ENCODE results near the gene HCRTR1. TPM values are rescaled to one million over a fixed set of nuclear protein-coding genes. Genes with fewer than 3 reads are reported as not detected.

The HCRTR1 gene
- total RNA-seq, 1 experiment from 2014 or later = not detected

DNA sequence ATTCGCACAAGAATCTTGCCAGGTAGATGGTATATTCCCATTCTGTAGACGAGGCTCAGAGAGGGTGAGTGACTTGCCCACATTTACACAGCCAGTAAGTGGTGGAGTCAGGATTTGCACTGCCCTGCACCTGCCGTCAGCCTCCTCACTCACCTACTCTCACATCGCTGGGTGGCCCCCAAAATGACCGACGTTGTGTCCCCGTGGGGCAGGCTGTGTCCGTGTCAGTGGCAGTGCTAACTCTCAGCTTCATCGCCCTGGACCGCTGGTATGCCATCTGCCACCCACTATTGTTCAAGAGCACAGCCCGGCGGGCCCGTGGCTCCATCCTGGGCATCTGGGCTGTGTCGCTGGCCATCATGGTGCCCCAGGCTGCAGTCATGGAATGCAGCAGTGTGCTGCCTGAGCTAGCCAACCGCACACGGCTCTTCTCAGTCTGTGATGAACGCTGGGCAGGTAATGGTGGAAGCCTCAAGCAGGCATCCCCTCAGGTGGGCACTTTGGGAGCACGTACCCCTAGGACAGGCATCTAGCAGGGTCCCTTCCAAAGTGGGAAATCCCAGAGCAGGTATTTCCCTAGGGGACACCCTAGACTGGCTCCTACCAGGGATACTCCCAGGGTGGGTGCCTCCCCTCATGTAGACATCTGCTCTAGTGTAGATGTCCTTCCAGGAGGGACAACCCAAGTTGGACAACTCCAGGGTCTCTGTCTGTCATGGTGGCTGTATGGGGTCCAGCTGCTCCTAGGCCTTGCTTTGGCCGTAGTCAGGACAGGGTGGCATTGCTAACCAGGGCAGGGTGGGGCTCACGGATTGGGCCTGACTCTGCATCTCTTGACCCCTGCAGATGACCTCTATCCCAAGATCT is 3.4 kb downstream of the HCRTR1 start:
- DNase-seq (ENCODE audit: low read depth, low spot score) = no peak
- in situ Hi-C loops (cut with HindIII; ENCODE audit: low pct_unique_long_range_greater_than_20kb, low sequenced_read_pairs) = no loop called here

DNA sequence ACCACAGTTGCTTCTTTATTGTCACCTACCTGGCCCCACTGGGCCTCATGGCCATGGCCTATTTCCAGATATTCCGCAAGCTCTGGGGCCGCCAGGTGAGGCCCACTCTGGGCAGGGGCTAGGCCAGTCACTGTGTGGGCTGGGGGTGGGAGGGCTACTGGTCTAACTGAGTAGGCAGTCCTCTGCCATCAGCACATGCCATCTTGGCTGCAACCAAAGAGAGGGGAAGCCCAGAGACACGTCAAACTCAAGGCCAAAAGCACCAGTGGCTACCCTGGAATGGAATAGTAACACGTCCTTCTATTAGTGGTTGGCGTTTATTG is 4.0 kb downstream of the HCRTR1 start:
- DNase-seq (ENCODE audit: low read depth, low spot score) = no peak
- in situ Hi-C loops (cut with HindIII; ENCODE audit: low pct_unique_long_range_greater_than_20kb, low sequenced_read_pairs) = no loop called here

DNA sequence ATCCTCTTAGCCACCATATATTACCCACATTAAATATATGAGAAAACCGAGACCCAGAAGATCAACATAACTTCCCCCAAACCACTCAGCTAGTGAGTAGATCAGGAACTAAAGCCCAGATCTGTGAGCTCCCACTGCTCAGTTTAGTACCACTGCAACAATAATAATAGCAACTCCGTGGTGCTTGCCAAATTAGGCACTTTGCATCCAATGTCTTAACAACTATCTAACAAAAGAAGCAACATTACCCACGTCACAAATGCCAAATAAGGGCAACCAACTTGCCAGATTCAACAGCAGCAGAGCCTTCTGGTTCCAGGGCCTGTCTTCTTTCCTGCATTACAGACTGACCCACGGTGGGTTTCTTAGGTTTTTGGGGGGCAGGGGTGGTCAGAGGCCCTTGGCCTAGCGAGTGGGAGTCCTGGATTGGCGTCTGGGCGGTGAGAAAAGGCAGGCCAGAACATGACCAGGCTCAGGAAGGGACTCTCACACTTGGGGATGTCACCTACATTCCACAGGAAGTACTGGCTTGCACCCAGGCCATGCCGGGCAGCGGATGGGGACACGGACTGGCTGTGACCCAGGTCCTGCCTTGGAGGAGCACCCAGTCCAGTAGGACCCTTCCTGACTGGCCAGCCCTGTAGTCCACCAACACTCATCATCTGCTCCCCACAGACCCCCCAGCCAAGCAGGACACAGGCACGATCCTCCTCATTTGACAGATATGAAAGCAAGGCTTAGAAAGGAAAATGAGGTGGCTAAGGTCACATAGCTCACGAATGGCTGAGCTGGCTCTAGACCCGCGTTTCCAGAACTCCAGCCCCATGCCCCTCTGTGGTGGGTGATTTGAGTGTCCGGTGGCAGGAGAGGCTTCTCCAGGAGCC is 4.6 kb downstream of the HCRTR1 start:
- in situ Hi-C loops (cut with HindIII; ENCODE audit: low pct_unique_long_range_greater_than_20kb, low sequenced_read_pairs) = no loop called here
- DNase-seq (ENCODE audit: low read depth, low spot score) = no peak

DNA sequence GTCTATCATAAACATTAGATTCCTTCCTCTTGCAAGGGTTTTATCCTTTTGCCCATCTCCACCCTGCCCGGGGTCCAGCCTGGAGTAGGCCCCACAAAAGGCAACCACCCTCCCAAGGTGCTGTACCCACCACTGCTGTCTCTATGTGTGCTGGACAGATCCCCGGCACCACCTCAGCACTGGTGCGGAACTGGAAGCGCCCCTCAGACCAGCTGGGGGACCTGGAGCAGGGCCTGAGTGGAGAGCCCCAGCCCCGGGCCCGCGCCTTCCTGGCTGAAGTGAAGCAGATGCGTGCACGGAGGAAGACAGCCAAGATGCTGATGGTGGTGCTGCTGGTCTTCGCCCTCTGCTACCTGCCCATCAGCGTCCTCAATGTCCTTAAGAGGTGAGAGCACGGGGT is 5.9 kb downstream of the HCRTR1 start:
- in situ Hi-C loops (cut with HindIII; ENCODE audit: low pct_unique_long_range_greater_than_20kb, low sequenced_read_pairs) = no loop called here
- DNase-seq (ENCODE audit: low read depth, low spot score) = no peak

DNA sequence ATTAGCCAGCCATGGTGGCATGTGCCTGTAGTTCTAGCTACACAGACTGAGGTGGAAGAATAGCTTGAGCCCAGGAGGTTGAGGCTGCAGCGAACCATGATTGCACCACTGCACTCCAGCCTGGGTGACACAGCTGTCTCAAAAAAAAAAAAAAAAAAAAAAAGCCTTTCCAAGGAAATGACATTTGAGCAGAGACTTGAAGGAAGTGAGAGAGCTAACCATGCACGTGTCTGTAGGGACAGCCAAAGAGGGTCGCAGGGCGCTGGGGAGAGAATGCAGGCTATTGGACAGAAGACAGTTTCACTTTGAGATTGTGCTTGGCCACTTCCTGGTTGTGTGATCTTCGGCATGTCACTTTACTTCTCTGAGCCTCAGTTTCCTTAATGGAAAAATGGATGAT is 6.8 kb downstream of the HCRTR1 start:
- no peak for DNase-seq (ENCODE audit: low read depth, low spot score)
- in situ Hi-C loops (cut with HindIII; ENCODE audit: low pct_unique_long_range_greater_than_20kb, low sequenced_read_pairs) = no loop called here

DNA sequence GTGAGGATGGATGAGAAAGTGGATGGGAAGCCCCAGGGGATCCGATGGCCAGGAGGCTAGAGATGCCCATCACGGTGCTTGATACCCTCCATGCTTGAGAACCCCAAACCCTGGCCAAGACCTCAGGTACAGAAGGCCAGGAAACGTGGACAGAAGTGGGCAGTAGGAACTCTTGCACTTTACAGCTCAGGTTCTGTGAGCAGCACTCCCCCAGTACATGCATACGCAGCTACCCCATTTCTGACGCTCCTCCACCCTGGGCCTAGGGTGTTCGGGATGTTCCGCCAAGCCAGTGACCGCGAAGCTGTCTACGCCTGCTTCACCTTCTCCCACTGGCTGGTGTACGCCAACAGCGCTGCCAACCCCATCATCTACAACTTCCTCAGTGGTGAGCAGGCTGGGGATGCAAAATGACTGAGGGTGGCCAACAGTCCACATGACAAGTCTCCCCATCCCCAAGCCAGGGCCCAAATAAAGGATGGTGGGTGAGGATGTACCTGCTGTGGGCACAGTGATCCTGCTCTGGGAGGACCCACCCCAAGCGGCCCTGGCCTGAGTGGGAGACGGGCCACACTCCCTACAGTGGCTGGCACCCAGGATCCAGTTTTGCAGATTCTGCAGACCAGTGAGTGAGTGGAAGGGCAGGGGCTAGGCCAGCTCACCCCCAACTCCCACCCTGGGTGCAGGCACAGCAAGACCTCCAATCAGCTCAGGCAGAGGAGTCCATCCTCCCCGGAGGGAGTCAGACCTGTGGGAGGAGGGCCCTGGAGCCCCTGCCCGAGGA is 7.4 kb downstream of the HCRTR1 start:
- in situ Hi-C loops (cut with HindIII; ENCODE audit: low pct_unique_long_range_greater_than_20kb, low sequenced_read_pairs) = no loop called here
- DNase-seq (ENCODE audit: low read depth, low spot score) = no peak

DNA sequence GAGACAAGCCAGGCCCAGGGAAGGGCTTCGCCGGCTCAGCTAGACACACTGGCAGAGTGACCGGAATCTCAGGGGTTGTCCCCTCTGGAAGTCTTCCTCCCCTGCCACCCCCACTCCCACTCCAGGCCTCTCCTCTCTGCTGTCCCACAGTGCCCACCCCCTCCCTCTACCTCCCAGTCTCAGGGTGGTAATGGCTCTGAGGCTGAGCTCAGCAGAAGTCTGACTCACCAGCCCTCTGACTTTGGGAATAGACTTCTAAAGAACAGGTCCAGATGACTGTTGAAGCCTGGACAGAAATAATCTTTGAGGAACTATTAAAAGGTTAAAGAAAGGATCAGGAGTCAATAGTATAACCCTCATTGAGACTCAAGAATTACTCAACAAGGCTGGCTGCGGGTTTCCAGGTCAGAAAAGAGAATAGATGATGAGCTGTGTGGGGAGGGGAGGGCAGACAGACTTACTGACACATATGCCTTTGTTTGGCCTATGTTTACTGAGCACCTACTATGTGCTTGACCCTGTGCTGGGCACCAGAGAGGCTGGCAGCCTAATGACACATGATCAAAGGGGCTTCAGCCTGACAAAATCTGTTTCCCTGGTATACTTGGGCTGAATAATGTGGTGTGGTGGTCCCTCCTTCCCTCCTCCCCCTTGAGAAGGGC is 8.2 kb downstream of the HCRTR1 start:
- DNase-seq (ENCODE audit: low read depth, low spot score) = no peak
- in situ Hi-C loops (cut with HindIII; ENCODE audit: low pct_unique_long_range_greater_than_20kb, low sequenced_read_pairs) = no loop called here

DNA sequence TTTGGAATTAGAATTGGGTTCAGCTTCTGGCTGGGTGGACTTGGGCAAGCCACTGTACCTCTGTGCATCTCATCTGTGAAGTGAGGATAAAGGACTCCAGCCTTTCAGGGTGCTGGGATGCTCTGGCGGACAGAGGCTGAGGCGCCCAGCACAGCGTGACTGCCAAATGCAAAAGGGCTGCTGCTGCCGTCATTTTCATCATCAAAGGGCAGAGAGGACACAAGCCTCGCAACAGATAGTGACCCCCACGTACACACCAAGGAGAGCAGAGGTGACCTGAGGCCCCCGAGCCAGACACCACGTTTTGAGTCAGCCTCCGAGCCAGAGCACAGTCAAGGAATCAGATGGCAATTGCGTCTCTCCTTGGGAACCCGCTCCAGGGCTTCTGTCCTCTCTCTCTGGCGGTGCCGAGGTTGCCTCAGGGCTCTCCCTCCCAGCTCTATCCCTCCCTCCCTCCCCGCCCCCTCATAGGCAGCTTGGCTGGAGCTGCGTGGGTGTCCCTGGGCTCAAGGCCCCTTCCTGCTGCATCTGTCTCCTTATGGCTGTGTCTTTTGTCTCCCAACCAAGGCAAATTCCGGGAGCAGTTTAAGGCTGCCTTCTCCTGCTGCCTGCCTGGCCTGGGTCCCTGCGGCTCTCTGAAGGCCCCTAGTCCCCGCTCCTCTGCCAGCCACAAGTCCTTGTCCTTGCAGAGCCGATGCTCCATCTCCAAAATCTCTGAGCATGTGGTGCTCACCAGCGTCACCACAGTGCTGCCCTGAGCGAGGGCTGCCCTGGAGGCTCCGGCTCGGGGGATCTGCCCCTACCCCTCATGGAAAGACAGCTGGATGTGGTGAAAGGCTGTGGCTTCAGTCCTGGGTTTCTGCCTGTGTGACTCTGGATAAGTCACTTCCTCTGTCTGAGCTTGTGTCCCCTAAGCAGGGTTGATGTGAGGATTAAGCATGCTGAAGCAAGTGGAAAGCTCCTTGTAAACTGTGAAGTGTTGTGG is 9.0 kb downstream of the HCRTR1 start:
- DNase-seq (ENCODE audit: low read depth, low spot score) = no peak
- in situ Hi-C loops (cut with HindIII; ENCODE audit: low pct_unique_long_range_greater_than_20kb, low sequenced_read_pairs) = no loop called here

DNA sequence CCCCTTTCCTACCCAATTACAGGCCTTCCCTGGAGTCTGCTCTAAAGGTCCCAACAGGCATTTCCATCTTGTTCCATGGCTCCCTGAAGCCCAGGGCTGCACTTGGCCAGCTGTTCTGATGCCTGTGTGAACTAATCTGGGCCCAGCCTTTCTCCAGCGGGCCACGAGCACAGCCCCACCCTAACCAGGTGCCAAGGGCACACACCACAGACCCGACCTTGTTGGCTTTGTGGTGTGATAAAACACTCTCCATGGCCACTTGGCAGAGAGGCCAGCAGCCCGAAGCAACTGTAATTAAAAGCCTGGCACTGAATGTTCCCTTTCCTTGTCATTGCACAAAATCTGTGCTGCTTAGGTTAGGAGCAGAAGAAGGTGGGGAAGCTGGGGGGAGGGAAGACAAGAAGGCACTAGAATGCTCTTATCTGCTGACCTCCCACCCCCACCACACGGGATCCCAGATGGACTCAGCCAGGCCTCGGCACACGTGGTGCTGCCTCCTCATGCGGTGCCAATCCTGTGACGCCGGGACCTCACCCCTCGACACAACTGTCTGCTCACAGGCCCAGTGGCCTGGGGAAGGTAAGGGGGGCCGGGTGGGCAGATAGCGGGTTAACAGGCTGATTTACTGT is 9.9 kb downstream of the HCRTR1 start:
- in situ Hi-C loops (cut with HindIII; ENCODE audit: low pct_unique_long_range_greater_than_20kb, low sequenced_read_pairs) = no loop called here
- no peak for DNase-seq (ENCODE audit: low read depth, low spot score)

DNA sequence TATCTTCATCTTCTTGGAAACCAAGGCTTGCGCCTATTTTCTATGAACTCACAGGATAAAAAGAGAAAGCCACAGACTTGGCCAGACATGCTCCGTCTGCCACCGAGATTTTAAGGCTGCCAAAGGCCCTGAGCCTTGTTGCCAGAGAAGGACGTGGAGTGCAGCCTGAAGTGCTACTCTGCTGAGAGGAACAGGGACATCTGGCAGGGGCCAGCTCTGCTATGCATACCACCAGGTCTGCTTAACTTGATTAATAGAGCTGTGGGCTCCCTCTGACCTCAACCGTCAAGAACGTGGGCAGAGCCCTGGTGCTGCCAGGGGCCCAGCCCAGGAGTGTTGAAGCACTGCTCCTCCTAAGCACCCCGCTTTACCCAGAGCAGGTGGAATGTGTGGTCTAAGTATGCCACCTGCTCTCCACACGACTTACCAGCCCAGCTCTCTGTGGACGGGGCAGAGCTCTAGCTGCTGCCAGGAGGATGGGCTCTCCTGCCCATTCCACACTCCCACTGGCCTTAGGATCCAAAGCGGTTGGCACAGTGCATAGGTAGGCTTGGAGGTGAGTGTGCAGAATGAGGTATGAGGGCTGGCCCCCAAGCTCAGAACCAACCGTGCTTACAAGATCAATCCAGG is 10.6 kb downstream of the HCRTR1 start:
- in situ Hi-C loops (cut with HindIII; ENCODE audit: low pct_unique_long_range_greater_than_20kb, low sequenced_read_pairs) = no loop called here
- DNase-seq (ENCODE audit: low read depth, low spot score) = no peak

DNA sequence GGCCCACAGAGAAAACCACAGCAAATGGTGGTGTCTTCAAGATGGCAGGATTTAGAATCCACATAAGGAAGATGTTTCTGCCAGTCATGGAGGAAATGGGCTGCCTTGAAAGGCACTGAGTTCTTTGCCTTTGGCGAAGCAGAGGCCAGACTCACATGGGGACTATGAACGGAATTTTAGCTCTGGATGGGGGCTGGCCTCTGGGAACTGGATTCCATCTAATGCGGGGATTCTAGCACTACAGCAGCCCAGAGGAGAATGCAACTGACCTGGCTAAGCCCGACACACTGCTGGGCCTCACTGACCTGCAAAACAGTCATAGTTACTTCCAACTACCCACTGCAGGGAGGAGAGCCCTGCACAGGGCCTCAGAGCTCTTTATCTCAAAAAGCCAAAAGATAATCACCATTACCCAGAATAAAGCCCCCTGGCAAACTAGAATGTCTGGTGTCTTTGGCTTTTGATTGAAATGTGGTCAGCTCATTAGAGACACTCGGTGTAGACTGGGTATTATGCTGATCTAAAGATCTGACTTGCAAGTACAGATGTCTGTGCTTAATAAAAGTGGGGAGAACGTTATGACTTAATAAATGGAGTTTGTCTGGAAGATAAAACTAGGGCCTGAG is 11.6 kb downstream of the HCRTR1 start:
- DNase-seq (ENCODE audit: low read depth, low spot score) = no peak

DNA sequence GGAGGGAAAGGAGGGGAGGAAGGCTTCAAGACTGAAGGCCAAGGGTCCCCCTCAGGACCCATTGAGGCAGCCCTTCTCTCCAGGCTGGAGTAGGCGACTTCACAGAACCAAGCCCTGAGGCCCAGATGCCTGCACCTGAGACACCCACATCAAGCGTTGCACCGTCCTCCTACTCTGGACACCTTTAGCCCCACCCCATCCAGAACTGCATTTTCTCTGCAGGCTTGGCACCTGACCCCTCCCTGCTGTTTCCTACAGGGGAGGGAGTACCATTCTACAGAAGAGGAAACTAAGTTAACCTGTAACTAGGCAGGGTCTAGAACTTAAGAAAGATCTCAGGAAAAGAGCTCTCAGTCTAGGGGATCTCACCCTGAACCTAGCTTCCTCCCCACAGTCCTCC is 15.2 kb downstream of the HCRTR1 start:
- in situ Hi-C loops (cut with HindIII; ENCODE audit: low pct_unique_long_range_greater_than_20kb, low sequenced_read_pairs) = no loop called here
- no peak for DNase-seq (ENCODE audit: low read depth, low spot score)

More for the DNA sequence above, 11.6 kb downstream of the HCRTR1 start:
- in situ Hi-C loops (cut with HindIII; ENCODE audit: low pct_unique_long_range_greater_than_20kb, low sequenced_read_pairs) = no loop called here

DNA sequence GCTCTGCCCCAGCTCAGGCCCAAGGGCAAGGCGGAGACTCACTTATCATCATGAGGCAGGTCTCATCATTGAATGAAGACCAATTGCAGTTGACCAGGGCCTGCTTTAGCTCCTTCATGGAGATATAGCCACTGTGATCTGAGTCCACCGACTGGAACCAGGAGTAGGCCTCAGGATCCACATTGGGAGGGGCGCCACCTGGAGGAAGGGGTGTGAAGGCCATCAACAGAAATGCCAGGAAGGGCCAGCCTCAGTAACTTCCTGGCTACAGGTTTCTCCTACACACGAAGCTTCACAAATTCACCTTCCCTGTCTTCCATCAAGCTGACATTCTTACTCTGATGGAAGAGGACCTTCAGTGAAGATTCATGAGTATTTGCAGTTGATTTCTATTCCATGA is 15.6 kb downstream of the HCRTR1 start:
- in situ Hi-C loops (cut with HindIII; ENCODE audit: low pct_unique_long_range_greater_than_20kb, low sequenced_read_pairs) = no loop called here
- DNase-seq (ENCODE audit: low read depth, low spot score) = peak; percentile 56

DNA sequence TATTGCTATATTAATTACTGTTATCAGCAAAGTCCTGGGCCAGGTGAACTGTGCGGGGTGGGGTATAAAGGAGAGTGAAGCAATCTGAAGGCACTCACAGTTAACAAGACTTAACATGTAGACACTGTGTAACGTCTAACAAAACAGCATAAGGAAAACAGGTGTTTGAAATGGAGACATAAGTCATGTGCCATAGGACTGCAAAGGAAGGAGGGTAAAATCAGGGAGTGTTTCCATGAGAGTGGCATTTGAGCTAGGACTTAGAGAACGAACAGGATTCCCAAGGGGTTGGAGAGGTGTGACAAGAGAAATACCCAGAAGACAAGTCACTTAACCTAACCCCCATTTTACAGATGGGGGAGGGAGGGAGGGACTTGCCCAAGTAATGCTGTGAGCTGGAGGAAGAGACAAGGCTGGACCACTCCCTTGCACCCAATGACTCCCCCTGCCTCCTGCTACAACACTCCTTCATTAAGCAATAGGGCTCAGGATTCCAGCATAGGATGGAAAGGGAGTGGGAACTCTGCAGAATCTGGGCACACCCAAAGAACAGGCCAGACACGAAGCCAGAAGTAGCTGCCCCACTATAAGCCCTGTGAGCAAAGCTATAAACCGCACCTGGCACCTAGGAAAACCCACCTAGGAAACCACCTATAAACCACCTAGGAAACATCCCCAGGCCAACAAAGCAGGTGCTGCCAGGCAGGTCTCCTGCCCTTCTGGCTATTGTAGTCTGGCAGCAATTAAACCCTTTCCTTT is 20.6 kb downstream of the HCRTR1 start:
- in situ Hi-C loops (cut with HindIII; ENCODE audit: low pct_unique_long_range_greater_than_20kb, low sequenced_read_pairs) = no loop called here
- no peak for DNase-seq (ENCODE audit: low read depth, low spot score)

DNA sequence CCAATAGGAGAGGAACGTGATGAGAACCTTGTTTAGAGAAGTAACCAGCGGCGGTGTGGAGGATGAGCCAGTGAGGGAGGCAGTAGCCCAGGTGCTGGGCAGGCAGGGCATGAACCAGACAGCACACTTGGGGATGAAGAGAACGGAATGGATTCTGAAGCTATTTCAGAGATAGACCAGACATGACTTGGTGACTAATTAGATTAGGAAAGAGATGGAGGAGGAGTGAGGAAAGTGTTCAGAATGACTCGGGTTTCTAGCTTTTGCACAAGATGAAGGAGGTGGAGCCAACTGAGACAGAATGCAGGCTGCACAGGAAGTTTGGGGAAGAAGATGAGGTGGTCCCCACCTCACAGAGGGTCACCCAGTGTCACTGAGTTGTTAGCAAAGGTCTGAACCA is 22.1 kb downstream of the HCRTR1 start:
- no peak for DNase-seq (ENCODE audit: low read depth, low spot score)
- in situ Hi-C loops (cut with HindIII; ENCODE audit: low pct_unique_long_range_greater_than_20kb, low sequenced_read_pairs) = no loop called here
